Activated T-cell treated with anti-CD3 and anti-CD28 coated beads for 24 hours (primary cell): ENCODE measurements around the gene EFCAB9.
"Not testable (repeated sequence)": the region's sequence is repeated elsewhere in the genome, so short reads cannot be mapped to it uniquely, and the experiment has no call there.

Source experiments
- DNase-seq: peaks from one replicate; pipeline ENCODE4 v3.0.0-alpha.2; 2020; ENCODE audit warnings: low read depth

EFCAB9 gene

GRCh38 chr5:172193872-172194271 is at the start of gene EFCAB9:
EFCAB9 (plus strand) TSS chr5:172194172; CDS start chr5:172194173, 1 bp downstream.
- DNase-seq = no peak

GRCh38 chr5:172144291-172144815 is 49.6 kb upstream of the EFCAB9 start:
- no peak for DNase-seq

- DNase-seq = no peak
Measured at GRCh38 chr5:172144931-172145869, 48.8 kb upstream of the EFCAB9 start.

- no peak for DNase-seq
Measured at GRCh38 chr5:172145870-172146747, 47.9 kb upstream of the EFCAB9 start.

GRCh38 chr5:172146748-172147092 is 47.3 kb upstream of the EFCAB9 start:
- DNase-seq = no peak

GRCh38 chr5:172147857-172148256 is 46.1 kb upstream of the EFCAB9 start:
- no peak for DNase-seq

GRCh38 chr5:172148381-172148780 is 45.6 kb upstream of the EFCAB9 start:
- DNase-seq = no peak

GRCh38 chr5:172149073-172149472 is 44.9 kb upstream of the EFCAB9 start:
- DNase-seq = no peak

- DNase-seq = not testable (repeated sequence)
Measured at GRCh38 chr5:172149481-172149880, 44.5 kb upstream of the EFCAB9 start.

GRCh38 chr5:172150514-172151425 is 43.2 kb upstream of the EFCAB9 start:
- DNase-seq = no peak

- DNase-seq = no peak
Measured at GRCh38 chr5:172151661-172152210, 42.2 kb upstream of the EFCAB9 start.

- DNase-seq = no peak
Measured at GRCh38 chr5:172153695-172154094, 40.3 kb upstream of the EFCAB9 start.

- DNase-seq = not testable (repeated sequence)
Measured at GRCh38 chr5:172155101-172155500, 38.9 kb upstream of the EFCAB9 start.

- DNase-seq = no peak
Measured at GRCh38 chr5:172156541-172156994, 37.4 kb upstream of the EFCAB9 start.

- DNase-seq = no peak
Measured at GRCh38 chr5:172159016-172159415, 35.0 kb upstream of the EFCAB9 start.

GRCh38 chr5:172160506-172160905 is 33.5 kb upstream of the EFCAB9 start:
- no peak for DNase-seq

- no peak for DNase-seq
Measured at GRCh38 chr5:172162323-172162986, 31.5 kb upstream of the EFCAB9 start.

GRCh38 chr5:172162987-172163343 is 31.0 kb upstream of the EFCAB9 start:
- DNase-seq = no peak

- DNase-seq = no peak
Measured at GRCh38 chr5:172163346-172163745, 30.6 kb upstream of the EFCAB9 start.

GRCh38 chr5:172164769-172165212 is 29.2 kb upstream of the EFCAB9 start:
- no peak for DNase-seq

GRCh38 chr5:172165465-172165864 is 28.5 kb upstream of the EFCAB9 start:
- DNase-seq = no peak
